ENCODE measurements around the gene CABP4. TPM values are rescaled to one million over a fixed set of nuclear protein-coding genes. Genes with fewer than 3 reads are reported as not detected.

Gene CABP4
- total RNA-seq, 1 donor from 2014 or later, result 1.4 TPM

GRCh38 chr11:67417425-67417824 lies 37.7 kb upstream of the CABP4 start:
- no peak for DNase-seq
- H3K4me1 ChIP-seq, result peaks cover 61% of the 10 kb centered on the region
- intact Hi-C loops (cut with micrococcal nuclease), result no loop called here
- no peaks in the 10 kb centered on the region for H3K9me3 ChIP-seq (replicated peaks)
- H3K36me3 ChIP-seq, result no peaks in the 10 kb centered on the region
- H3K27ac ChIP-seq (replicated peaks), result peak overlapping the region; percentile 92
- H3K27me3 ChIP-seq (ENCODE audit: low read depth), result peaks cover 32% of the 10 kb centered on the region
- TF ChIP-seq CTCF (IDR thresholded peaks at IDR 0.05; ENCODE audit: borderline replicate concordance), result no peak
- H3K4me3 ChIP-seq, result no peak overlapping the region

- Histone ChIP-seq H3K36me3 (no peaks in the 10 kb centered on the region), H3K27ac (replicated peaks) (peak overlapping the region; percentile 92), H3K27me3 (ENCODE audit: low read depth) (peaks cover 20% of the 10 kb centered on the region), H3K4me3 (peak overlapping the region; percentile 33), H3K4me1 (peaks cover 61% of the 10 kb centered on the region), H3K9me3 (replicated peaks) (no peaks in the 10 kb centered on the region)
- intact Hi-C loops (cut with micrococcal nuclease), result no loop called here
- peak; percentile 58 for DNase-seq
- no peak for TF ChIP-seq CTCF (IDR thresholded peaks at IDR 0.05; ENCODE audit: borderline replicate concordance)
Observed at GRCh38 chr11:67418476-67419281, 36.5 kb upstream of the CABP4 start.

- intact Hi-C loops (cut with micrococcal nuclease), result no loop called here
- no peak for DNase-seq
- no peaks in the 10 kb centered on the region for H3K9me3 ChIP-seq (replicated peaks)
- H3K4me3 ChIP-seq, result peak overlapping the region; percentile 69
- H3K4me1 ChIP-seq, result peaks cover 61% of the 10 kb centered on the region
- peaks cover 13% of the 10 kb centered on the region for H3K27me3 ChIP-seq (ENCODE audit: low read depth)
- H3K27ac ChIP-seq (replicated peaks), result peak overlapping the region; percentile 92
- TF ChIP-seq CTCF (IDR thresholded peaks at IDR 0.05; ENCODE audit: borderline replicate concordance), result no peak
- H3K36me3 ChIP-seq, result no peaks in the 10 kb centered on the region
Observed at GRCh38 chr11:67419325-67420049, 35.7 kb upstream of the CABP4 start.

GRCh38 chr11:67420147-67420645 lies 35.0 kb upstream of the CABP4 start:
- no peak for DNase-seq
- Histone ChIP-seq H3K4me1 (peaks cover 57% of the 10 kb centered on the region), H3K27ac (replicated peaks) (peak overlapping the region; percentile 92), H3K9me3 (replicated peaks) (no peaks in the 10 kb centered on the region), H3K36me3 (no peaks in the 10 kb centered on the region), H3K27me3 (ENCODE audit: low read depth) (peaks cover 6% of the 10 kb centered on the region), H3K4me3 (peak overlapping the region; percentile 69)
- no peak for TF ChIP-seq CTCF (IDR thresholded peaks at IDR 0.05; ENCODE audit: borderline replicate concordance)
- intact Hi-C loops (cut with micrococcal nuclease), result no loop called here

GRCh38 chr11:67420646-67421429 lies 34.3 kb upstream of the CABP4 start:
- Histone ChIP-seq H3K27me3 (ENCODE audit: low read depth) (no peaks in the 10 kb centered on the region), H3K9me3 (replicated peaks) (no peaks in the 10 kb centered on the region), H3K27ac (replicated peaks) (peak overlapping the region; percentile 92), H3K36me3 (no peaks in the 10 kb centered on the region), H3K4me3 (peak overlapping the region; percentile 69), H3K4me1 (peaks cover 50% of the 10 kb centered on the region)
- TF ChIP-seq CTCF (IDR thresholded peaks at IDR 0.05; ENCODE audit: borderline replicate concordance), result peak; percentile 15
- intact Hi-C loops (cut with micrococcal nuclease), result no loop called here
- peak; percentile 97 for DNase-seq
